Neural progenitor cell (in vitro differentiated cells): ENCODE measurements around the gene RAB42. TPM values are rescaled to one million over a fixed set of nuclear protein-coding genes. Genes with fewer than 3 reads are reported as not detected.

Experiments
- DNase-seq: peaks from one replicate; pipeline ENCODE4 v3.0.0-alpha.2; 2016; ENCODE audit warnings: low spot score
- H2AFZ ChIP-seq: fragments of 200-600 bp; sonication (generic); replicated peaks from 2 replicates; pipeline ENCODE4 v1.6.1; 2016; ENCODE audit warnings: antibody characterized with exemption
- H3F3A ChIP-seq: fragments of 200-600 bp; sonication (generic); 2 replicates; pipeline ENCODE4 v1.6.1; 2016; ENCODE audit warnings: antibody characterized with exemption, low read depth
- H3K27ac ChIP-seq: fragments of 200-600 bp; sonication (generic); 2 replicates; pipeline ENCODE4 v1.5.1; 2016; ENCODE audit warnings: mild to moderate bottlenecking
- H3K27me3 ChIP-seq: fragments of 200-600 bp; sonication (generic); 2 replicates; pipeline ENCODE4 v1.6.1; 2016; ENCODE audit warnings: mild to moderate bottlenecking, moderate library complexity
- H3K36me3 ChIP-seq: fragments of 200-600 bp; sonication (generic); 2 replicates; pipeline ENCODE4 v1.5.1; 2016
- H3K4me1 ChIP-seq: fragments of 200-600 bp; sonication (generic); 2 replicates; pipeline ENCODE4 v1.6.1; 2016; ENCODE audit warnings: mixed run types
- H3K4me2 ChIP-seq: fragments of 200-600 bp; sonication (generic); 2 replicates; pipeline ENCODE4 v1.6.1; 2016
- H3K4me3 ChIP-seq: fragments of 200-600 bp; sonication (generic); 2 replicates; pipeline ENCODE4 v1.5.1; 2016
- H3K79me2 ChIP-seq: fragments of 200-600 bp; sonication (generic); 2 replicates; pipeline ENCODE4 v1.6.1; 2016; ENCODE audit warnings: low read depth
- H3K9ac ChIP-seq: fragments of 200-600 bp; sonication (generic); 2 replicates; pipeline ENCODE4 v1.6.1; 2016
- H3K9me3 ChIP-seq: fragments of 200-600 bp; sonication (generic); 2 replicates; pipeline ENCODE4 v1.5.1; 2016; ENCODE audit warnings: low read depth
- H4K20me1 ChIP-seq: fragments of 200-600 bp; sonication (generic); 2 replicates; pipeline ENCODE4 v1.6.1; 2016; ENCODE audit warnings: low read depth
- H3K27ac Mint-ChIP-seq: 3 replicates; pipeline ENCODE4 v1.8.0; 2021; ENCODE audit warnings: mixed read lengths
- H3K27me3 Mint-ChIP-seq: 2 replicates; pipeline ENCODE4 v1.8.0; 2022; ENCODE audit warnings: low read depth, mild to moderate bottlenecking, inconsistent platforms, moderate library complexity, mixed read lengths; ENCODE audit not compliant: insufficient read depth
- H3K36me3 Mint-ChIP-seq: 3 replicates; pipeline ENCODE4 v1.8.0; 2021; ENCODE audit warnings: mixed read lengths
- H3K4me1 Mint-ChIP-seq: 3 replicates; pipeline ENCODE4 v1.8.0; 2021; ENCODE audit warnings: mixed read lengths
- H3K4me3 Mint-ChIP-seq: 3 replicates; pipeline ENCODE4 v1.8.0; 2021; ENCODE audit warnings: mild to moderate bottlenecking, moderate library complexity, mixed read lengths
- H3K9me3 Mint-ChIP-seq: 3 replicates; pipeline ENCODE4 v1.8.0; 2020; ENCODE audit warnings: mixed read lengths
- CTCF ChIP-seq: fragments of 200-600 bp; sonication (generic); IDR thresholded peaks from 2 replicates; pipeline ENCODE4 v1.5.1; 2017; ENCODE audit warnings: antibody characterized with exemption, mild to moderate bottlenecking
- EZH2 ChIP-seq: fragments of 200-600 bp; sonication (generic); IDR thresholded peaks from 2 replicates; pipeline ENCODE4 v1.6.1; 2017; ENCODE audit warnings: antibody characterized with exemption, mild to moderate bottlenecking, moderate library complexity
- EZH2phosphoT487 ChIP-seq: fragments of 200-600 bp; sonication (generic); IDR thresholded peaks from 2 replicates; pipeline ENCODE4 v1.6.1; 2017; ENCODE audit warnings: antibody characterized with exemption
- total RNA-seq: library from RNA; depleted of rRNA; stranded (reverse); fragments of >200 nt; gene quantifications from 2 replicates; pipeline ENCODE4 v1.2.3, GENCODE V29; 2015; ENCODE audit warnings: low replicate concordance

The RAB42 gene
- total RNA-seq, 1 donor from 2014 or later, result 2.2 TPM

- Histone ChIP-seq H3K27me3 (no peaks in the 10 kb centered on the region), H3F3A (peaks cover 4% of the 10 kb centered on the region), H3K9me3 (no peaks in the 10 kb centered on the region), H3K4me1 (no peaks in the 10 kb centered on the region), H3K9ac (no peak overlapping the region), H3K27ac (no peak overlapping the region), H3K36me3 (peaks cover 2% of the 10 kb centered on the region), H3K4me3 (no peak overlapping the region), H3K79me2 (no peaks in the 10 kb centered on the region), H3K4me2 (no peak overlapping the region), H4K20me1 (no peaks in the 10 kb centered on the region), H2AFZ (no peak overlapping the region)
- no peak for DNase-seq
- no peak for TF ChIP-seq EZH2phosphoT487
- TF ChIP-seq EZH2, result no peak
- TF ChIP-seq CTCF, result no peak
- no peak overlapping the region for H3K4me3 Mint-ChIP-seq
- H3K27ac Mint-ChIP-seq, result no peak overlapping the region
- peaks cover 3% of the 10 kb centered on the region for H3K36me3 Mint-ChIP-seq
- H3K9me3 Mint-ChIP-seq, result no peaks in the 10 kb centered on the region
- peaks cover 10% of the 10 kb centered on the region for H3K4me1 Mint-ChIP-seq
- H3K27me3 Mint-ChIP-seq, result peaks cover 3% of the 10 kb centered on the region
Measured at GRCh38 chr1:28606771-28607170, 14.7 kb downstream of the RAB42 start.

- no peak for DNase-seq
- no peaks in the 10 kb centered on the region for H3F3A ChIP-seq
- H3K79me2 ChIP-seq, result no peaks in the 10 kb centered on the region
- H3K4me3 Mint-ChIP-seq, result no peak overlapping the region
- no peak overlapping the region for H3K4me3 ChIP-seq
- H4K20me1 ChIP-seq, result no peaks in the 10 kb centered on the region
- H3K4me2 ChIP-seq, result no peak overlapping the region
- no peak for TF ChIP-seq CTCF
- no peak for TF ChIP-seq EZH2phosphoT487
- no peak for TF ChIP-seq EZH2
- no peaks in the 10 kb centered on the region for H3K4me1 ChIP-seq
- H3K27ac ChIP-seq, result no peak overlapping the region
- H3K36me3 ChIP-seq, result peaks cover 3% of the 10 kb centered on the region
- no peaks in the 10 kb centered on the region for H3K4me1 Mint-ChIP-seq
- H2AFZ ChIP-seq, result no peak overlapping the region
- no peaks in the 10 kb centered on the region for H3K9me3 Mint-ChIP-seq
- no peaks in the 10 kb centered on the region for H3K27me3 ChIP-seq
- H3K27me3 Mint-ChIP-seq, result peaks cover 2% of the 10 kb centered on the region
- H3K36me3 Mint-ChIP-seq, result peaks cover 11% of the 10 kb centered on the region
- no peak overlapping the region for H3K9ac ChIP-seq
- H3K9me3 ChIP-seq, result no peaks in the 10 kb centered on the region
- no peak overlapping the region for H3K27ac Mint-ChIP-seq
Measured at GRCh38 chr1:28613175-28613574, 21.1 kb downstream of the RAB42 start.

- no peak overlapping the region for H2AFZ ChIP-seq
- no peak overlapping the region for H3K4me3 ChIP-seq
- H3K27me3 ChIP-seq, result no peaks in the 10 kb centered on the region
- H3K27ac ChIP-seq, result no peak overlapping the region
- Mint-ChIP-seq H3K36me3 (peaks cover 6% of the 10 kb centered on the region), H3K27ac (no peak overlapping the region), H3K27me3 (peaks cover 2% of the 10 kb centered on the region), H3K9me3 (peaks cover 4% of the 10 kb centered on the region), H3K4me1 (no peaks in the 10 kb centered on the region), H3K4me3 (no peak overlapping the region)
- H3K9me3 ChIP-seq, result no peaks in the 10 kb centered on the region
- no peak overlapping the region for H3K4me2 ChIP-seq
- no peaks in the 10 kb centered on the region for H3K36me3 ChIP-seq
- TF ChIP-seq EZH2 (no peak), EZH2phosphoT487 (no peak), CTCF (no peak)
- no peaks in the 10 kb centered on the region for H3K4me1 ChIP-seq
- no peaks in the 10 kb centered on the region for H3K79me2 ChIP-seq
- DNase-seq, result no peak
- no peak overlapping the region for H3K9ac ChIP-seq
- no peaks in the 10 kb centered on the region for H4K20me1 ChIP-seq
- peaks cover 3% of the 10 kb centered on the region for H3F3A ChIP-seq
Measured at GRCh38 chr1:28631713-28632112, 39.6 kb downstream of the RAB42 start.
